HG03135 (cell line): ENCODE data around the gene TSPAN9.

Source experiments
- ATAC-seq: cut with Tn5 transposase; IDR thresholded peaks from one replicate; pipeline ENCODE4 v1.9.1; 2021; ENCODE audit warnings: mild to moderate bottlenecking, moderate library complexity; ENCODE audit not compliant: unreplicated experiment

Gene TSPAN9

GRCh38 chr12:3075315-3075714 lies 1.9 kb upstream of the TSPAN9 start:
- no peak for ATAC-seq

- ATAC-seq, result no peak
Measured at GRCh38 chr12:3077572-3078081, 448 bp downstream of the TSPAN9 start.

- ATAC-seq, result no peak
Measured at GRCh38 chr12:3078086-3078820, 1.1 kb downstream of the TSPAN9 start.

- no peak for ATAC-seq
Measured at GRCh38 chr12:3081091-3081490, 3.9 kb downstream of the TSPAN9 start.

GRCh38 chr12:3081886-3082285 lies 4.7 kb downstream of the TSPAN9 start:
- no peak for ATAC-seq

GRCh38 chr12:3083241-3083920 lies 6.2 kb downstream of the TSPAN9 start:
- no peak for ATAC-seq

- ATAC-seq, result no peak
Measured at GRCh38 chr12:3083921-3084347, 6.8 kb downstream of the TSPAN9 start.

- no peak for ATAC-seq
Measured at GRCh38 chr12:3084742-3085141, 7.6 kb downstream of the TSPAN9 start.

- no peak for ATAC-seq
Measured at GRCh38 chr12:3085341-3086139, 8.4 kb downstream of the TSPAN9 start.

- no peak for ATAC-seq
Measured at GRCh38 chr12:3086211-3086610, 9.0 kb downstream of the TSPAN9 start.

- no peak for ATAC-seq
Measured at GRCh38 chr12:3086729-3087323, 9.6 kb downstream of the TSPAN9 start.

- ATAC-seq, result no peak
Measured at GRCh38 chr12:3087758-3088650, 10.8 kb downstream of the TSPAN9 start.

- no peak for ATAC-seq
Measured at GRCh38 chr12:3089588-3089987, 12.4 kb downstream of the TSPAN9 start.

GRCh38 chr12:3090240-3091037 lies 13.3 kb downstream of the TSPAN9 start:
- no peak for ATAC-seq

- no peak for ATAC-seq
Measured at GRCh38 chr12:3091038-3091319, 13.8 kb downstream of the TSPAN9 start.

GRCh38 chr12:3091382-3092241 lies 14.4 kb downstream of the TSPAN9 start:
- no peak for ATAC-seq

GRCh38 chr12:3092764-3093163 lies 15.6 kb downstream of the TSPAN9 start:
- no peak for ATAC-seq

GRCh38 chr12:3097186-3097804 lies 20.1 kb downstream of the TSPAN9 start:
- ATAC-seq, result no peak
